B cell (primary cell): ENCODE results near the gene MC1R. TPM values are rescaled to one million over a fixed set of nuclear protein-coding genes. Genes with fewer than 3 reads are reported as not detected.

ENCODE experiments used
- ATAC-seq: fragments of 200-7000 bp; cut with Tn5 transposase; one replicate; pipeline ENCODE4 v1.10.0; 2021; ENCODE audit warnings: low read depth, mild to moderate bottlenecking, moderate number of reproducible peaks, moderate library complexity
- CTCF ChIA-PET: fragments of 350-600 bp; sonication (Branson Sonifier 250); formaldehyde crosslinking; loops from one replicate; lab custom pipeline; 2021; ENCODE audit warnings: antibody characterized with exemption, inconsistent platforms; lab: Charles Lee
- POLR2A ChIA-PET: fragments of 350-600 bp; sonication (Branson Sonifier 250); formaldehyde crosslinking; loops from one replicate; lab custom pipeline; 2021; ENCODE audit warnings: antibody characterized with exemption; lab: Charles Lee
- DNase-seq: peaks from one replicate; pipeline ENCODE4 v3.0.0; 2013
- H2AFZ ChIP-seq: 2 replicates; pipeline ENCODE4 v1.6.1; 2012; ENCODE audit warnings: mild to moderate bottlenecking, low read depth, low read length; ENCODE audit not compliant: insufficient read depth, poor library complexity, severe bottlenecking
- H3K27ac ChIP-seq, 2 donors: 1 replicate in 1 of 2; 2 replicates in 1 of 2; pipeline ENCODE4 v1.5.1; 2012 to 2013; ENCODE audit warnings: low read length in 2 of 2, mild to moderate bottlenecking in 2 of 2, moderate library complexity in 1 of 2
- H3K27me3 ChIP-seq, 4 experiments: fragments of 200-600 bp in 1 of 4; sonication (generic) in 1 of 4; replicated peaks in 1 of 4; 1 replicate in 2 of 4; 2 replicates in 2 of 4; pipeline versions ENCODE4 v1.6.1 to v1.7.0; 2013 to 2016; ENCODE audit warnings: low read length in 3 of 4, mild to moderate bottlenecking in 2 of 4, mixed read lengths in 1 of 4, moderate library complexity in 1 of 4; ENCODE audit not compliant: insufficient read depth in 4 of 4, control insufficient read depth in 3 of 4; ENCODE audit errors: control extremely low read depth in 1 of 4
- H3K36me3 ChIP-seq, 2 experiments: replicated peaks in 1 of 2; 1 replicate in 1 of 2; 2 replicates in 1 of 2; pipeline versions ENCODE4 v1.6.1 to v1.7.1; 2013; ENCODE audit warnings: low read length in 1 of 2; ENCODE audit not compliant: insufficient read depth in 2 of 2, control insufficient read depth in 1 of 2; ENCODE audit errors: control extremely low read depth in 1 of 2, extremely low read depth in 1 of 2
- H3K4me1 ChIP-seq, 2 donors: fragments of 200-600 bp in 1 of 2; sonication (generic) in 1 of 2; 1 replicate in 1 of 2; 2 replicates in 1 of 2; pipeline versions ENCODE4 v1.5.1 to v1.6.1; 2013 to 2017; ENCODE audit warnings: low read length in 2 of 2; ENCODE audit not compliant: control insufficient read depth in 2 of 2, insufficient read depth in 2 of 2
- H3K4me2 ChIP-seq: replicated peaks from 2 replicates; pipeline ENCODE3; 2012; ENCODE audit warnings: mild to moderate bottlenecking, low read depth, low read length; ENCODE audit not compliant: poor library complexity, severe bottlenecking
- H3K4me3 ChIP-seq, 5 experiments: fragments of 200-600 bp in 1 of 5; sonication (generic) in 1 of 5; 1 replicate in 3 of 5; 2 replicates in 2 of 5; pipeline versions ENCODE4 v1.5.1 to v1.7.0; 2011 to 2016; ENCODE audit warnings: low read length in 4 of 5, mild to moderate bottlenecking in 4 of 5, low read depth in 2 of 5, control low read depth in 1 of 5, moderate library complexity in 1 of 5; ENCODE audit not compliant: insufficient read depth in 1 of 5; ENCODE audit errors: control extremely low read depth in 1 of 5, extremely low read depth in 1 of 5
- H3K79me2 ChIP-seq: fragments of 200-600 bp; sonication (generic); one replicate; pipeline ENCODE4 v1.6.0; 2016; ENCODE audit warnings: low read length; ENCODE audit not compliant: control insufficient read depth, insufficient read depth
- H3K9ac ChIP-seq: fragments of 200-600 bp; sonication (generic); 2 replicates; pipeline ENCODE4 v1.6.1; 2017; ENCODE audit warnings: mild to moderate bottlenecking, low read length, moderate library complexity
- H3K9me3 ChIP-seq, 3 donors: one replicate each; pipeline versions ENCODE4 v1.6.1 to v1.7.1; 2013; ENCODE audit warnings: low read length in 2 of 3; ENCODE audit not compliant: control insufficient read depth in 2 of 3, insufficient read depth in 1 of 3; ENCODE audit errors: control extremely low read depth in 1 of 3
- H4K20me1 ChIP-seq: 2 replicates; pipeline ENCODE4 v1.6.0; 2012; ENCODE audit warnings: mild to moderate bottlenecking, low read length; ENCODE audit not compliant: insufficient read depth, control insufficient read depth, poor library complexity, severe bottlenecking
- H3K27ac Mint-ChIP-seq: one replicate; pipeline ENCODE4 v1.8.0; 2021; ENCODE audit warnings: mixed read lengths
- H3K27me3 Mint-ChIP-seq: one replicate; pipeline ENCODE4 v1.8.0; 2021; ENCODE audit warnings: mixed read lengths
- H3K4me1 Mint-ChIP-seq: one replicate; pipeline ENCODE4 v1.8.0; 2021; ENCODE audit warnings: mixed read lengths
- H3K4me3 Mint-ChIP-seq: one replicate; pipeline ENCODE4 v1.8.0; 2021; ENCODE audit warnings: mixed read lengths
- H3K9me3 Mint-ChIP-seq: one replicate; pipeline ENCODE4 v1.8.0; 2022; ENCODE audit warnings: mixed read lengths; ENCODE audit not compliant: insufficient read depth
- EZH2 ChIP-seq: IDR thresholded peaks from 2 replicates; pipeline ENCODE4 v1.6.1; 2012; ENCODE audit warnings: borderline replicate concordance, low read depth, mild to moderate bottlenecking, moderate library complexity, low read length; ENCODE audit not compliant: insufficient read depth, poor library complexity, severe bottlenecking
- WGBS: methylation state at CpG from one replicate; pipeline ENCODE4 v1.1.5; 2013; ENCODE audit warnings: missing lambda C conversion rate; ENCODE audit not compliant: insufficient coverage; 5-methylcytosine and 5-hydroxymethylcytosine counted together
- intact Hi-C: fragments of 100-400 bp; cut with micrococcal nuclease; formaldehyde crosslinking; loops from one replicate; pipeline ENCODE4 v1.10.0; 2022
- polyA plus RNA-seq: library from polyadenylated mRNA; depleted of rRNA; stranded (reverse); fragments of >200 nt; gene quantifications from 2 replicates; pipeline ENCODE4 v1.2.3, GENCODE V29; 2012
- total RNA-seq, 2 donors: library from RNA; stranded (reverse); fragments of 120-200 nt in 1 of 2; gene quantifications; 1 replicate in 1 of 2; 2 replicates in 1 of 2; pipeline versions ENCODE4 v1.2.3 to v1.2.4, GENCODE V29; 2013 to 2022
- TF ChIP-seq, protein P1 (sequence below): fragments of 200-600 bp; IDR thresholded peaks from one replicate; pipeline ENCODE4 v1.8.0; 2022; ENCODE audit warnings: antibody characterized with exemption, mild to moderate bottlenecking

The MC1R gene
- total and polyA plus RNA-seq, 2 donors (not counting 1 experiment from before 2014, with no cell fraction given) = 13.2 to 15.2 TPM

DNA sequence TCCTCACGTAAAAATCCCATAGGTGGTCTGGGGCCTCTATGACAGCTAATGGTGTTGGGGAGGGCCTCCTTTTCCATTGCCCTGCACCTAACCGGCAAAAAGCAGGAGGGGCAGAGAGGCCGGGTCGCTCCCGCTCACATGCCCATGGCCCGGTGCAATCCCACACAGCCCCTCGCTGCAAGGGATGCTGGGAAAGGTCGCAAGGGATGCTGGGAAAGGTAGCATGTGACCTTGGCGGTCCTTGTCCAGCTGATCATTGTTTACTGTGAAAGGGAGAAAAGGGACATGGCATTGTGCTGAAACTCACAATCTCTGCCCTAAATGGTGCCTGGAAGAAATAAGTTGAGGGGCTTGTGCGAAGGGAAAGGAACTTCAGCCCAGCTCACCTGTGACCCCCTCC, 39.9 kb downstream of the MC1R start:
- DNase-seq = no peak
- Histone ChIP-seq H3K27me3 (no peaks in the 10 kb centered on the region), H3K4me1 (peaks cover 46 to 47% of the 10 kb centered on the region in 2 donors), H3K9me3 (peaks cover 0 to 10% (median 0%) of the 10 kb centered on the region in 3 donors), H3K9ac (no peak overlapping the region), H2AFZ (no peak overlapping the region), H3K79me2 (peaks cover 43% of the 10 kb centered on the region), H3K4me2 (no peak overlapping the region), H3K36me3 (peaks cover 0 to 61% of the 10 kb centered on the region in 2 experiments), H3K27ac (no peak overlapping the region), H4K20me1 (peaks cover 72% of the 10 kb centered on the region), H3K4me3 (no peak overlapping the region)
- no peak overlapping the region for H3K27ac Mint-ChIP-seq
- intact Hi-C loops = no loop called here
- H3K27me3 Mint-ChIP-seq = no peaks in the 10 kb centered on the region
- POLR2A ChIA-PET = no interaction called here
- no peak overlapping the region for H3K4me3 Mint-ChIP-seq
- no peaks in the 10 kb centered on the region for H3K9me3 Mint-ChIP-seq
- ATAC-seq = no peak
- CTCF ChIA-PET = no interaction called here
- peaks cover 45% of the 10 kb centered on the region for H3K4me1 Mint-ChIP-seq
- 98% methylated on average over 9 of the region's 10 CpGs for WGBS
- TF ChIP-seq EZH2 = no peak
- TF ChIP-seq, protein P1, sequence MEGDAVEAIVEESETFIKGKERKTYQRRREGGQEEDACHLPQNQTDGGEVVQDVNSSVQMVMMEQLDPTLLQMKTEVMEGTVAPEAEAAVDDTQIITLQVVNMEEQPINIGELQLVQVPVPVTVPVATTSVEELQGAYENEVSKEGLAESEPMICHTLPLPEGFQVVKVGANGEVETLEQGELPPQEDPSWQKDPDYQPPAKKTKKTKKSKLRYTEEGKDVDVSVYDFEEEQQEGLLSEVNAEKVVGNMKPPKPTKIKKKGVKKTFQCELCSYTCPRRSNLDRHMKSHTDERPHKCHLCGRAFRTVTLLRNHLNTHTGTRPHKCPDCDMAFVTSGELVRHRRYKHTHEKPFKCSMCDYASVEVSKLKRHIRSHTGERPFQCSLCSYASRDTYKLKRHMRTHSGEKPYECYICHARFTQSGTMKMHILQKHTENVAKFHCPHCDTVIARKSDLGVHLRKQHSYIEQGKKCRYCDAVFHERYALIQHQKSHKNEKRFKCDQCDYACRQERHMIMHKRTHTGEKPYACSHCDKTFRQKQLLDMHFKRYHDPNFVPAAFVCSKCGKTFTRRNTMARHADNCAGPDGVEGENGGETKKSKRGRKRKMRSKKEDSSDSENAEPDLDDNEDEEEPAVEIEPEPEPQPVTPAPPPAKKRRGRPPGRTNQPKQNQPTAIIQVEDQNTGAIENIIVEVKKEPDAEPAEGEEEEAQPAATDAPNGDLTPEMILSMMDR = no peak

DNA sequence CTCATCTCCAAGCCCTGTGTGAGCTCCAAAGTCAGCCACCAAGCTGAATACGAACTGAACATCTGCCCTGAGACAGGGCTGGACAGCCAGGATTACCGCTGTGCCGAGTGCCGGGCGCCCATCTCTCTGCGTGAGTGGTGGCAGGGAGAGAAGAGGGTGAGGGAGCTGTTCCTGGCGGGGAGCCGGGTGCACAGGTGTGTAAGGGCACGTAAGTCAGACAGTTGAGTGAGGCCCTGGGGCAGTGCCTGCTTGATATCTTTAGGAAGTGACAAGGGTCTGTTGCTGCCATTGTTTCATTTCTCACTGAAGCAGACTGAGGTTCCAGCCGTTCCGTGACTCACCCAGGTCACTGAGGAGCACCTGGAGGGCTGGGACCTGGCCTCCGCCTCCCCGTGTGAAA, 42.3 kb downstream of the MC1R start:
- 95% methylated on average over 13 of the region's 13 CpGs for WGBS
- intact Hi-C loops = no loop called here
- Histone ChIP-seq H3K9me3 (peaks cover 0 to 10% (median 0%) of the 10 kb centered on the region in 3 donors), H3K27ac (no peak overlapping the region), H3K27me3 (no peaks in the 10 kb centered on the region), H2AFZ (no peak overlapping the region), H3K4me3 (no peak overlapping the region), H3K36me3 (peaks cover 0 to 69% of the 10 kb centered on the region in 2 experiments), H4K20me1 (peaks cover 55% of the 10 kb centered on the region), H3K9ac (no peak overlapping the region), H3K4me1 (peaks cover 23 to 24% of the 10 kb centered on the region in 2 donors), H3K4me2 (no peak overlapping the region), H3K79me2 (peaks cover 26% of the 10 kb centered on the region)
- ChIA-PET POLR2A (no interaction called here), CTCF (no interaction called here)
- Mint-ChIP-seq H3K27ac (no peak overlapping the region), H3K4me3 (no peak overlapping the region), H3K9me3 (no peaks in the 10 kb centered on the region), H3K4me1 (peaks cover 23% of the 10 kb centered on the region), H3K27me3 (no peaks in the 10 kb centered on the region)
- no peak for DNase-seq
- TF ChIP-seq EZH2 = no peak
- TF ChIP-seq, protein P1 = no peak
- no peak for ATAC-seq
